ENCODE measurements around the gene TTC17.

The TTC17 gene

GRCh38 chr11:43358801-43359421, at the start of gene TTC17:
Gene TTC17, plus strand, starts transcription at chr11:43358920. Its CDS starts 35 bp downstream, at chr11:43358955.
- peak; percentile 91 for DNase-seq

DNA sequence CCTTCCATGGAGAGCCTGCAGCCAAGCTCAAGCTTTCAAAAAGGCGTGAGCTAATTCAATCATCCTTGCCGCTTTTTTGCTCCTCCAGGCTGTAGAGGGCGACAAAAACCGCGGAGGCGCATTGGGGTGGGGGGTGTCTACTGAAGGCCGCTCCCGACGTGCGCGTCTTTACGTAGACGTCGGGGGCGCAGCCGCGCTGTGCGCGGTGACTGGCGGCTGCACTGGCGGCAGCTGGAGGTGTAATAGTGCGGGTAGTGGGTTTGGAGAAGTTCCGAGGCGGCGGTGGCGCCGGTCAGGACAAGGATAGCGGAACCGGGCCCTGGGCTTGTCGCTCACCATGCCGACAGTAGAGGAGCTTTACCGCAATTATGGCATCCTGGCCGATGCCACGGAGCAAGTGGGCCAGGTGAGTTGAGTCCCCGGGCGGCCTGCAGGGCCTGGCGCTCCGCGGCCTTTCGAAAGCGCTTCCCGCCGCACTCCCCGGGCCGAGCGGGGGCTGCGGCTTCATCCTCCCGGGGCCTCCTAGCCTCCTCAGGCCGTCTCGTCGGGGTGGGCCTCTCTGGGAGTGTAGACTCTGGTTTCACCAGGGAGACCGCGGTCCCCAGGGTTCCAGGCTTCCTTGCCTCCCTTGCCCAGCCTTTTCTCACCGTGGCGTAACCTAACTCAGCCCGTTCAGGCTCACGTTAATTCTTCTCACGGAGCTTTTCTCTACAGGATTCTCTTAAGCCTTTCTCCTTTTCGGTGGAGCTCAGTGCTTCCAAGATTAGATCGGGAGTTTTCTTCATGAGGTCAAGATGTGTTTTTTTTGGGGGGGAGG, 46.7 kb upstream of the TTC17 start, which contains the start of gene API5:
TSS of gene API5 (plus strand) at position 206 of the 817 bp plus-strand sequence. CDS start at position 338, 132 bp downstream.
- DNase-seq: peak; percentile 92

GRCh38 chr11:43315966-43316365, 42.8 kb upstream of the TTC17 start:
- no peak for DNase-seq

GRCh38 chr11:43316451-43316850, 42.3 kb upstream of the TTC17 start:
- no peak for DNase-seq

- DNase-seq: no peak
These were observed 30.7 kb upstream of the TTC17 start for GRCh38 chr11:43327987-43328386.

DNA sequence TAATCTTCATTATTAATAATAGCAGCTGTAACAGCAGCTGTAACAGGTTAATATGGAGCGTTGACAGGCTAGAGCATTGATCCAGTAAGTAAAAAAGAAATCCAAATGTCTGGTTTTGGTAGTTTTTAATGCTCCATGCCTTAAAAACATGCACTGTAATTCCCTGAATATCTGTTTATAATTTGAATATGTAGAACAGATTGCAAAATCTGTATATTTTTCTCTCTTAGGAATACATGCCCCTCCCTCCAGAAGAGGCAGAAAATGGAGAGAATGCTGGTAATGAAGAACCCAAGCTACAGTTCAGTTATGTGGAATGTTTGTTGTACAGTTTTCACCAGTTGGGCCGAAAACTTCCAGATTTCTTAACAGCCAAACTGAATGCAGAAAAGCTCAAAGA, 30.2 kb upstream of the TTC17 start:
- no peak for DNase-seq

DNA sequence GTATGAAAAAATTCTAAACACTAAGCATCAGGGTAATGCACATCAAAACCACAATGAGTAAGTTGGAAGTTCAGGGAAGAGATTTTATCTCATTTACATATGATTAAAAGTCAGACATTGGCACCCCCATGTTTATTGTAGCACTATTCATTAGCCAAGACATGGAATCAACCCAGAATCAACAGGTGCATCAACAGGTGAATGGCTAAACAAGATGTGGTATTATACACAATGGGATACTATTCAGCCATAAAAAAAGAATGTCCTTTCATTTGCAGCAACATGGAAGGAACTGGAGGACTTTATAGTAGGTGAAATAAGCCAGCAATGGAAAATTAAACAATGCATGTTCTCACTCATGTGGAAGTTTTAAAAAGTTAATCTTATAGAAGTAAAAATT, 17.6 kb upstream of the TTC17 start:
- no peak for DNase-seq

GRCh38 chr11:43351426-43351825, 7.3 kb upstream of the TTC17 start:
- peak in 1 of 2 donors; percentile 11 for DNase-seq

DNA sequence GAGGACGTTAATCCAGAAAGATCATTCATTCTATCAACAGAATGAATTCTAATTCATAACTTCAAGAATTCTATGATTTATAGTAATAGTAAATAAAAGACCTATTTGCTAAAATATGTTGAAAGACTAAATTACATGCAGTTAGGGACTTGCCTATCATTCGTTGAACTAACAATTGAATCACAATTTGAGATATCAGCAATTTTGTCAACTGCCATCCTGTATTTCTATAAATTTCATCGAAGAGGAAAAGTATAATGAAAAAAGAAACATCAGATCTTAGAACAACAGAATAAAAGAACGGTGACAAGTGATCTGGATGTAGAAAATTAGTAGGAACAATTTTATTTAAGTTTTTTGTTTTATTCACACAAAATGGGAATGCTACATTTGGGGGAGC, 4.4 kb upstream of the TTC17 start:
- no peak for DNase-seq

DNA sequence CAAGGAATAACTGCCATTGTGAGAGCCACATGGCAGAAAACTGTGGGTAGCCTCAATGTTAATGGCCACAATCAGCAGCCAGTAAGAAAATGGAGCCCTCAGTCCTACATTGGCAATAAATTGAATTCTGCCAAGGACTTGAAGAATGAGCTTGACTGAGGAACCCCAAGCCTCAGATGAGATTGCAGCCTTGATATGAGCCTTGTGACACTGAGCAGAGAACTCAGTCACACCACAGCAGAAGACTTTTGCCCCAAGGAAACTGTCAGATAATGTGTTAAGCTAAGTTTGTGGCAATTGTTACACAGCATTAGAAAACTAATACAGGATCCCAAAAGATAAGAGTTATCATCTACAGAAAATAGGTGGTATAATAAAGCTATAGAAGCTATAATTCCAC, 2.4 kb upstream of the TTC17 start:
- no peak for DNase-seq

GRCh38 chr11:43358279-43358800, 380 bp upstream of the TTC17 start:
- DNase-seq: no peak

GRCh38 chr11:43359422-43359818, 700 bp downstream of the TTC17 start:
- no peak for DNase-seq

DNA sequence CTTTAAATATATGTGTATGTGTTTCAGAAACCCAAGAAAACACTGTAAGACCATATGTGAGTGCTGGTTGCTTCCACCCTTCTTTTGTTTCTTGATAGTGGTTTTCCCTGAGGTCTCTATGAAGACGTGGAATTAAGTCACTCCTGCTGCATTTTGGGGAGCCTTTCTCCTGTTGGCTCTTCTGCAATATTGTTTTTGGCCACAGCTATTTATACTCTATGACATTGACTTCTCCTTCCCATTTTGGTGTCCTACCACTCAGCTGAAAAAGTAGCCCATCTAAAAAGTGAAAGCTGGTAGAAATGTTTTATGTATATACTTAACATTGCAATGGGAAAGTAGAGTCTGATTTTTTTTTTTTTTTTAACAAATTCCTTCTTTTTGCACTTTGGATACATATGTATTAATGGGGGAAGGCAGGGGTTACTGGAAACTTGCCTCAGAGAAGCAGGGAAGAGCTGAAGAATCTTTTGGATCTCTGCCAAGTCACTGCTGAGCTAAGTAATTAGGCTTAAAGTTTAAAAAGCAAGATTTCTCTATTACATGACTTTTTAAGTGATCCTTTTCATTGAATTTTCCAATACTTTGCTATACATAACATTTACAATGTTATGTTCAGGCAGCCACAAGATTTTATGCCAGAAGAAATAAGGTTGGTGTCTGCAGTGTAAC, 1.8 kb downstream of the TTC17 start:
- DNase-seq: peak in 1 of 2 donors; percentile 2

DNA sequence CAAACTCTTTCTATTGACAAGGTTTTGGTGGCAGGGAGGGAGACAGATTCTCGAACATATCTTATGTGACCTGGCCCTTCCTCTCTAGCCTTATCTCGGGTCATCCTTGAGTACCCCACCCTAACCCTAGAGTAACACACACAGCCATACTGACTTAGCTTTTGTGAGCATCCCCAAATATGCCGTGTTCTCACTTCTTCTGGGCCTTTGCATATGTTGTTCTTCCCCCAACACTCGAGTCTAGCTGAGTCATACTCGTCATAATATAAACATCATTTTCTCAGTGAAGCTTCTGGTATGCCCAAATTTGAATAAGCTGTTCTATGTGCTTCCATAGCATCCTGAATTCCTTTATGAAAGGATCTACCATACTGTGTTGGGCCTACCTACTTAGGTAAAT, 8.0 kb downstream of the TTC17 start:
- no peak for DNase-seq

DNA sequence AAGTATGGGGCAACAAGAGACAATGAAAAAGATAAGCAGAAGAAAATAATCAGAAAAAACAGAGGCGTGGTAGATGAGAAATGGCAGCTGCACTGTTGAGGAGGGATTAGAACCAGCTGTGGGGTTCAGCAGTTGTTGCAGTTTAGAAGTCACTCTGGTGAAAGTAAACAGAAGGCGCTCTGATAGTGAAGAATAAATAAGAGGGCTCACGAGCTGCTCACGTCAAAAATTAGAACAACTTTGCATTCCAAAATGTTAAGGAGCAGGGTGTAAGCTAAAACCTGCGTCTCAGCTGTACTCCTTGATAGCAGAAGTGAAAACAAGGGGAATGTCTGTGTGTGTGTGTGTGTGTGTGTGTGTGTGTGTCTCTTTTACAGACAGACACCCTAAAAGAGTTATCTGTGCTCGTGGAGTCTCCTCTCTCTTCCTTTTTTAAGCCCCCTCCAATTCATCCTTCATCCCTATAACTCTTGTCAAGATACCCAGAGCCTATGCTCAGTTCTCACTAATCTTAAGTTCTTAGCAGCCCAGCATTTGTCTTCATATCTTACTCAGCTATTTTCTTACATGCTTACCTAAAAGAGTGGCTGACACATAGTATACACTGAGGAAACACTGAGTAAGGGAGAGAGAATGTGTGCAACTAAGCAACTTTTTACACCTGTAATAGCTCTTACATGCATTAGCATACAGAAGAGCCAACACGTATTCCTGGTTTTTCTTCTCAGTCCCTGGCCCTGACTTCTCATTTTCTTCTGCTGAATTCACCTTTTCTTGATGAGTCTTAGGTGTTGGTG, 8.9 kb downstream of the TTC17 start:
- DNase-seq: no peak

GRCh38 chr11:43376065-43376464, 17.3 kb downstream of the TTC17 start:
- no peak for DNase-seq

- no peak for DNase-seq
These were observed 17.9 kb downstream of the TTC17 start for GRCh38 chr11:43376594-43376993.

- DNase-seq: no peak
These were observed 18.7 kb downstream of the TTC17 start for GRCh38 chr11:43377389-43377788.

- no peak for DNase-seq
These were observed 20.2 kb downstream of the TTC17 start for GRCh38 chr11:43378897-43379296.

DNA sequence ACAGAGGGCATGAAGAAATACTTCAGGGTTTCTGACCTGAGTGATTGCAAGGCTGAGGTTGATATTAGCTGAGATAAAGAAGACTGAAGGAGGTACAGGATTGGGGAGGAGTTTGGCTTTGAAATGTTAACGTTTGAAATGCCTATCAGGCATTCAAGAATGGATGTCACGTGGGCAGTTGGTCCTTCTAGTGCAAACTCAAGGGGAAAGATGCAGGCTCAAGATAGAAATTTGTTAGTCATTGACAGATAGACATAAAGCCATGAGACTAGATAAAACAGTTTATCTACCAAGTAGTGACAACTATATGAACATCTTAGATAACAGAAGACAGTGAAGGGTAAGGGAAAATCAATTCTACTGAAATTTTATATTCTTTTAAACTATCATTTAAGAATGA, 23.1 kb downstream of the TTC17 start:
- no peak for DNase-seq

GRCh38 chr11:43382614-43383013, 23.9 kb downstream of the TTC17 start:
- no peak for DNase-seq

DNA sequence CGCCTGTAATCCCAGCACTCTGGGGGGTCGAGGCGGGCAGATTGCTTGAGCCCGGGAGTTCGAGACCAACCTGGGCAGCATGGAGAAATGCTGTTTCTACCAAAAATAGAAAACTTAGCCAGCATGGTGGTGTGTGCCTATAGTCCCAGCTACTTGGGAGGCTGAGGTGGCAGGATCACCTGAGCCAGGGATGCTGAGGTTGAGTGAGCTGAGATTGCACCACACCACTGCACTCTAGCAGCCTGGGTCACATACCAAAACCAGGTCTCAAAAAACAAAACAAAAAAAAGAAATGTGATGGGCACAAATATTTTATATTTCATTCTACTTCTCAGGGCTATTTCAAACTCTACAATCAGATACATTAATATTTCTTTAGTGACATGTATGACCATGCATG, 25.7 kb downstream of the TTC17 start:
- DNase-seq: no peak

- peak in 1 of 2 donors; percentile 10 for DNase-seq
These were observed 34.0 kb downstream of the TTC17 start for GRCh38 chr11:43392713-43393112.

Measured in CD4-positive, alpha-beta T cell treated with Interleukin-1 beta for 1 hour (primary cell).